Stimulated activated CD4-positive, alpha-beta T cell treated with anti-CD3 and anti-CD28 coated beads, TNF-alpha, amount 100 ng/mL, for 4 hours (primary cell): ENCODE results near the gene PTMS.
A peak's percentile ranks its signal among the peaks of the same experiment; 100 is the strongest.
"Not testable (repeated sequence)": the region's sequence is repeated elsewhere in the genome, so short reads cannot be mapped to it uniquely, and the experiment has no call there.

Experiments used
- DNase-seq, 3 experiments: peaks; one replicate each; pipeline ENCODE4 v3.0.0-alpha.2; 2020; ENCODE audit warnings: low read depth in 3 of 3

Gene PTMS, protein sequence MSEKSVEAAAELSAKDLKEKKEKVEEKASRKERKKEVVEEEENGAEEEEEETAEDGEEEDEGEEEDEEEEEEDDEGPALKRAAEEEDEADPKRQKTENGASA

DNA sequence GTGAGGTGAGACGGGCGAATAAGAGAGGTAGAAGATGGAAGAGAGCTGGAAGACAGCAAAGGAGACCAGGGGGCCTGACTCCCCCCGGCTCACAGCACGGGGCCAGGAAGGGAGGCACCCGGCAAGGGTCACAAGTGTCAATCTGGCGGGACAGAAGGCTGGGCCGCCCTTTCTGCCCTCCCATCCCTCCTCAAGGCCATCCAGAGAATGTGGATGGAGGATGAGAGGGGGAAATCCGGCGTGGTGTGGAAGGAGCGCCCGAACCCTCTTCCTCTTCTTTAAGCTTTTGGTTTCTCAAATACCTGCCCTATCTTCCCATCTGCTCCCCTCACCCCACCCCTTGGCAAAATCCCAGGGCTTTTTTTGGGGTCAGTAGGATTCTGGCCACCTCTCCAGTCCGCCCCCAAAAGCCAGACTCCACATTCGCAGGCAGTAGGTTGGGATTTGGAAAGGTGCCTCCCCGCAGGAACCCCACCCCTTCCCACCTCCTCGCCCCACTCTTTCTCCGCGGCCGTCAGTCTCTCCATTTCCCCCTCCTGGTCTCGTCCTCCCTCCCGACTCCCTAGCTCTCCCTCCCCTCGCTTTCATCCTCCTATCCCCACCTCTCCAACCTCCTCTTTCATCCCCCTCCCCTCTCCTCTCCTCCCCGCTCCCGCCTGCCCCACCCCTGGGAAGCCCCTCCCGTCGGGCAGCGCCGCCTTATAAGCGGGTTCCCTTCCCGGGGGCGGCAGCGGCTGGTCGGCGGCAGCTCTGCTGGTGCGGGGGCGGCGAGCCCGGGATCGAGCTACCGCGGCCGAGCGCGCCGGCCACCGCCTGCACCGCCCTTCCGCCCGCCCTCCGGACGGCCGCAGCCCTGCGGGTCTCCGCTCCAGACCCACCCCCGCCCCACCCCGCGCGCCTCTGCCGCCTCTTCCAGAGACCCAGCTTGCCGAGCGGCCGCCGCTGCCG, at the start of gene PTMS:
Gene PTMS, plus strand, starts transcription at position 730 of the 948 bp plus-strand sequence. CDS start 343 bp downstream, outside the sequence.
- DNase-seq, result no peak

DNA sequence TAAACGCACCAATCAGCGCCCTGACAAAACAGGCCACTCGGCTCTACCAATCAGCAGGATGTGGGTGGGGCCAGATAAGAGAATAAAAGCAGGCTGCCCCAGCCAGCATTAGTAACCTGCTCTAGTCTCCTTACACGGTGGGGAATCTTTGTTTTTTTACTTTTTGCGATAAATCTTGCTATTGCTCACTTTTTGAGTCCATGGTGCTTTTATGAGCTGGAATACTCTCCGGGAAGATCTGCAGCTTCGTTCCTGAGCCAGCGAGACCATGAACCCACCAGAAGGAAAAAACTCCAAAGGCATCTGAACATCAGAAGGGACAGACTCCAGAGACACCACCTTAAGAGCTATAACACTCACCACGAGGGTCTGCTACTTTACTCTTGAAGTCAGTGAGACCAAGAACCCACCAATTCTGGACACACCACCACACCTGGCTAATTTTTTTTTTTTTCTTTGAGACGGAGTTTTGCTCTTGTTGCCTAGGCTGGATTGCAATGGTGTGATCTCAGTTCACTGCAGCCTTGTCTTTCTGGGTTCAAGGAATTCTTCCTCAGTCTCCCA, 49.2 kb upstream of the PTMS start:
- DNase-seq, result no peak

DNA sequence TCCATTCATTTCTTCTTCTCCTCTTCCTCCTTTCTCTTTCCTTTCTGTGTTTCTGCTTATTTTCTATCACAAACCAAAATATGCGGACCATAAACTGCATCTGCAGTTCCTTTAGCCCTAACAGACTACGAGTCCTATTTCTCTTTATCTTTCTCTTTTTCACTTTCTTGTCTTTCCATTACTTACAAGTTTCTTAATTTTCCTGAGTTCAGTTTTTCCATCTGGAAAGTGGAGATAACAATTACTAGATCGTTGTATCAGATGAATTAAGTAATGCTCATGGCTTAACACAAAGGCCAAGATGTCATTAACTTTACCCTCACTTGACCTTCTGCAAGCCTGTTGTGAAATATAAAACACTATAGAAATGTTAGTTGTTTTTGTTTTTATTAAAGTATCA, 43.3 kb upstream of the PTMS start:
- no peak for DNase-seq

DNA sequence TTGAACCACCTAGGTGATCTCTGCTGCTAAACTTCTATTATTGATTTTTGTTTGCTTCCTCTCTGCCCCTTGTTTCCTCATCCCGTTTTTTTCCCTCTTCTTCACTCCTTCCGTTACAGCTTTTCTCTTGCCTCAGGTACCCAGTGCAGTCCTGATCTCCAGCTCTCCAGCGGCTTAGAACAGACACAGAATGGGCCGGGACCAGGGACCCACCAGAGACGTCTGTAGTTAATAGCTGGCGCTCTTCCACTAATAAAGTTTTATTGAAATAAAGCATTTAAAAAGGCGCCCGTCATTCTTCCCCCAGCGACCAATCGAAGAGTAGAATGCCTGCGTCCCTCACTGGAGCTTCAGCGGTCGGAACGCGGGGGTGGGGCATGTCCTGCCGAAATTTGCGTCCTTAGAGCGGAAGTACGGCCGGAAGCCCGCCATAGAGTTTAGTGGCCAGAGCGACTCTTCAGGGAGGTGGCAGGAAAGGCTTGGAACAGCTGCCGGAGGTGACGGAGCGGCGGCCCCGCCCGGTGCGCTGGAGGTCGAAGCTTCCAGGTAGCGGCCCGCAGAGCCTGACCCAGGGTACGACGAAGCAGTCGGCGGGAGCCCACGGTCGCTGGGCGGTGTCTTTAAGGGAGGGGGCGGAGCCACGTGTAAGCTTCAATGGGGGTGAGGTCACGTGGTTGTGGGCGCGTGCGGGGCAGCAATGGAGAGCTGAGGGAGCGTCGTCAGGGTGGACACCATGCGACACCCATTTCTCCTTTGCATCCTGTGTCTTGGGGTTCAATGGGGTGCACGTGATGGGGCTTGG, 42.4 kb upstream of the PTMS start, which contains the start of gene COPS7A:
Gene COPS7A, plus strand, starts transcription at position 440 of the 802 bp plus-strand sequence. CDS start 611 bp downstream, outside the sequence.
- peak; percentile 75 to 85 (median 84) for DNase-seq

DNA sequence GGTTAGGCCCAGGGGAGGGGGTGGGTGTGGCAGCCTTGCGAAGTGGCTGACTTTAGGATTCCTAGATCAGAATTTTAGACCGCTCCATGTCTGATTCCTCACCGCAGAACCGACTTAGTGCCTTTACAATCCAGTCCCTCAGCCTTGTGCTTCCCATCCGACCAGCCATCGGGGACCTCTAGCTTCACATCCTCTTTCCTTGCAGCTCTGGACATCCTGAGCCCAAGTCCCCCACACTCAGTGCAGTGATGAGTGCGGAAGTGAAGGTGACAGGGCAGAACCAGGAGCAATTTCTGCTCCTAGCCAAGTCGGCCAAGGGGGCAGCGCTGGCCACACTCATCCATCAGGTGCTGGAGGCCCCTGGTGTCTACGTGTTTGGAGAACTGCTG, 41.8 kb upstream of the PTMS start:
- peak in 1 of 3 experiments; percentile 15 for DNase-seq

DNA sequence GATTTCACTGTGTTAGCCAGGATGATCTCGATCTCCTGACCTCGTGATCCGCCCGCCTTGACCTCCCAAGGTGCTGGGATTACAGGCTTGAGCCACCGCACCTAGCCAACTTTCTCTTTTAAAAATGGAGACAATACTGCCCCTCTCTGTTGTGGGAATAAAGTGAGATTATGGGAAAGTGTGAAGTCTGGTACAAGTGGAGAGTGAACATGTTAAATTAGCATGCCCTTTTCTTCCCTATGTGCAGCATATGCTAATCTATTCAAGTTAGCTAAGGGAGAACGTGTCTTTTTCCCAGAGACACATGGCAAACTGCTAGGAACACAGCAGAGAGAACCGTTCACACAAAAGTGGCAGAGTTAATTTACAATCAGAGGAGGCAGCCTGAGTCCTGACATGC, 40.8 kb upstream of the PTMS start:
- DNase-seq, result no peak

DNA sequence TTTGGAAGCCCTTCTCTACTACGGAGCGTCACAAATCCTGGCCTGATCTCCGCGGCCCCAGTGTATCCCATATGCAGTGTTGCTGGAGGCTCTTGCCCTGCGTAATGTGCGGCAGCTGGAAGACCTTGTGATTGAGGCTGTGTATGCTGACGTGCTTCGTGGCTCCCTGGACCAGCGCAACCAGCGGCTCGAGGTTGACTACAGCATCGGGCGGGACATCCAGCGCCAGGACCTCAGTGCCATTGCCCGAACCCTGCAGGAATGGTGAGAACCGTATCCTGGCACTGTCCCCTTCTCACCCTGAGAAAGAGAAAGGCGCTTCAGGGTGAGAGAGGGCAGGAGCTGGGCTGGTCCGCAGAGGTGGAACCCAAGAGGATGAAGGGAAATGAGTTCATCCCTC, 37.0 kb upstream of the PTMS start:
- no peak for DNase-seq

DNA sequence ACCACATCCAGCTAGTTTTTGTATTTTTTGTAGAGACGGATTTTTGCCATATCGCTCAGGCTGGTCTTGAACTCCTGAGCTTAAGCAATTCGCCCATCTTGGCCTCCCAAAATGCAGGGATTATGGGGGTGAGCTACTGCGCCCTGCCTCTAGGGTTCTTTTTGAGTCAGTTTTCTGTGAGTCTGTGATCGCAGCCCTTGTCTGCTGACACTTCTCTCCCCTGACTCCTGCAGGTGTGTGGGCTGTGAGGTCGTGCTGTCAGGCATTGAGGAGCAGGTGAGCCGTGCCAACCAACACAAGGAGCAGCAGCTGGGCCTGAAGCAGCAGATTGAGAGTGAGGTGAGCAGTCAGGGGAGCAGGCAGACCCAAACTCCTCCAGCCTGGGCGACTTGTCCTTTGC, 36.0 kb upstream of the PTMS start:
- DNase-seq, result no peak

DNA sequence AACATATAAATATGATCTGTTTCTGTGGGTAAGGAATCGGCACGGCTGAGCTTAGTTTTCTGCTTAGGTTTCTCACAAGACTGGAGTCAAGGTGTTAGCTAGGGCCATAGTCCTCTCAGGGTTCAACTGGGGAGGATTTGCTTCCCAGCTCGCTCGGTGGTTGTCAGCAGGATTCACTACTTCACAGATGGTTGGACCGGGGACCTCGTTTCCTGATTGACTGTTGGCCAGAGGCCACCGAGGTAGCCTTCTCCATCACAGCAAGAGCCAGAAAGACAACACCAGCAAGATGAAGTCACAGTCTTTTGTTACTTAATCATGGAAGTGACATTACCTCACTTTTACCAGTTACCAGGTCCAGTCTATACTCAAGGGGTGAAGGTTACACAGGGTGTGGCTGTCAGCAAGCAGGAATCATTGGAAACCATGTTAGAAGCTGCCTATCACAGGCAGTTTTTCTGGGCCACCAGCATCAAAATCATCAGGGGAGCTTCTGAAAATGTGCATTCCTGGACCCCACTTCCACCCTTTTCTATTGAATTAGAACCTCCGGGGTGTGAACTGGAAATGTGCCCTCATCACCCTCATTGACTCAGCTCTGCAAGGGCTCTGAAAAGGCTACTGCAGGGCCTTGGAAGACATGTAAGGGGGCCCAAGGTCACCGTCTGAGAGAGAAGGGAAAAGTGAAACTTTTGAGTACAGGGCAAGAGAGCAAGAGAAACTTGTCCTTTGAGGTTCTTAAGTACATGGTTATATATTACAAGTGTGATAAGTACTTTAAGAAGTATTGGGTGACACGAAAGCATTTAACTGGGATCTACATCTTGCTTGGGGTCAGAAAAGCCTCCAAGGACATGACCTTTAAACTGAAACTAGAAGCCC, 31.4 kb upstream of the PTMS start:
- DNase-seq, result no peak

DNA sequence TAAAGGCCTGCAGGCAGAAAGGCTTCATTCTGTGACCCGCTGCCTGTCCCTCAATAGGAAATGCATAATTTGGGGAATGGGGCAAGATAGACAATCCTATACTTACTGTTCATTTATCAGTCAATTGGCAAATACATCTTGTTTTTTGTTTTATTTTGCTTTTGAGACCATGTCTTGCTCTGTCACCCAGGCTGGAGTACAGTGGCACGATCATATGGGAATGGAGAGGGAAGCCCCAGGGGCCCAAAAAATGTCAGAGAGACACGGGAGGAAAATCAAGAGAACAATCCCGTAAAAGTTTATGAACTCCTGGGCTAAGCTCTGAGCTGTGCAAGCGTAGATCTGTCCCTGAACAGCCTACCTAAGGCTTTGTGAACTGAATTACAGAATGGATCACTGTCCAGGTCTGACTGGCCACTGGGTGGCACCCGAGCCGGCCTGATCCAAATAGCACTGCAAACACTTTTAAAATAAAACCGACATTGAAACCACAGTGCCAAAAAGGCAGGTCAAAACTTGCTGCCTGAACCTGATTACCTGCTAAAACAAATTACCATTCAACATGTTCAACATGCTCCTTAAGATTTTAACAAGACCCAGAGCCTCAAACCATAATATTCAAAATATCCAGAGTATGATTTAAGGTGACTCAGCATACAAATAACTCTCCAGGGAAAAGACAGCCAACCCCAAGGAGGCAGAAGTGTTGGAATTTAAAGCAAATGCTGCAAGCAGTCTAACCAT, 30.5 kb upstream of the PTMS start:
- DNase-seq, result peak in 1 of 3 experiments; percentile 10

DNA sequence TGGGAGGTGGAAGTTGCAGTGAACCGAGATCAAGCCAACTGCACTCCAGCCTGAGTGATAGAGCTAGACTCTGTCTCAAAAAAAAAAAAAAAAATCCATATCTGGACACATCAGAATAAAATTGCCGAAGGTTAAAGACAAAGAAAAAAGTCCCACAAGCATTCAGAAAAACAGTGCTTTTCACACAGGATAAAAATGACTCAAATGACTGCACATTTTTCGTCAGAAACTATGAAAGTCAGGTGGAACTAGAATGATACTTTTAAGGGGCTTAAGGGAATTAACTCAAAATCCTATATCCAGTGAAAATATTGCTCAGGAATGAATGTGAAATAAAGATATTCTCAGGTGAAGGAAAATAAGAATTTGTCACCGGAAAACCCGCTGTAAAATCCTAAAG, 29.4 kb upstream of the PTMS start:
- DNase-seq, result no peak

DNA sequence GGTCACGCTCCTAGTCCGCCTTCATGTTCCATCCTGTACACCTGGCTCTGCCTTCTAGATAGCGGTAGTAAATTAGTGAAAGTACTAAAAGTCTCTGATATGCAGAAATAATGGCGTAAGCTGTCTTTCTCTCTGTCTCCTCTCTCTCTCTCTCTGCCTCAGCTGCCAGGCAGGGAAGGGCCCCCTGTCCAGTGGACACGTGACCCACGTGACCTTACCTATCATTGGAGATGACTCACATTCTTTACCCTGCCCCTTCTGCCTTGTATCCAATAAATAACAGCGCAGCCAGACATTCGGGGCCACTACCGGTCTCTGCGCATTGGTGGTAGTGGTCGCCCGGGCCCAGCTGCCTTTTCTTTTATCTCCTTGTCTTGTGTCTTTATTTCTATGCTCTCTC, 24.1 kb upstream of the PTMS start:
- not testable (repeated sequence) for DNase-seq

DNA sequence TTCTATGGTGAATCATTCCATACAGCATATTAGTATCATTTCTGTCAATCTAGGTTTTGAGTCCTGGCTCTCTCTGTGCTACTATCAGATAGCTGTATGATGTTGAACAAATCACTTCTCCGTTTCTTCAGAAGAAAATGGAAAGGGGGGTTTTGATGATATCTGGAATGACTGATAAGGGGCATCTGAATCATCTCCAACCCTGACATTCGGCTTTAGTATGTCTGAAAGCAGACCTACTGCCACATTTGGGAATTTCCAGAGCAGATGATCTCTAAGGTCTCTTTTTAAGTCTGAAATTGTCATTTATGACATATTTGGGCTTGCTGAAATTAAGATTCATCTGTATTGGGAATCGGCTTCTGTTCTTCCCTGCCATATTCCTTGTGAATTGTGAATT, 23.3 kb upstream of the PTMS start:
- DNase-seq, result no peak

DNA sequence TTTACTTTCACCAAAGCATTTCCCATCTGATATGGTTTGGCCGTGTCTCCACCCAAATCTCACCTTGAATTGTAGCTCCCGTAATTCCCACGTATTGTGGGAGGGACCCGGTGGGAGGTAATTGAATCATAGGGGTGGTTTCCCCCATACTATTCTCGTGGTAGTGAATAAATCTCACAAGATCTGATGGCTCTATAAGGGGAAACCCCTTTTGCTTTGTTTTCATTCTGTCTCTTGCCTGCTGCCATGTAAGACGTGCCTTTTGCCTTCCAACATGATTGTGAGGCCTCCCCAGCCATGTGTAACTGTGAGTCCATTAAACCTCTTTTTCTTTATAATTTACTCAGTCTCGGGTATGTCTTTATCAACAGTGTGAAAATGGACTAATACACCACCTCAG, 22.9 kb upstream of the PTMS start:
- not testable (repeated sequence) for DNase-seq

DNA sequence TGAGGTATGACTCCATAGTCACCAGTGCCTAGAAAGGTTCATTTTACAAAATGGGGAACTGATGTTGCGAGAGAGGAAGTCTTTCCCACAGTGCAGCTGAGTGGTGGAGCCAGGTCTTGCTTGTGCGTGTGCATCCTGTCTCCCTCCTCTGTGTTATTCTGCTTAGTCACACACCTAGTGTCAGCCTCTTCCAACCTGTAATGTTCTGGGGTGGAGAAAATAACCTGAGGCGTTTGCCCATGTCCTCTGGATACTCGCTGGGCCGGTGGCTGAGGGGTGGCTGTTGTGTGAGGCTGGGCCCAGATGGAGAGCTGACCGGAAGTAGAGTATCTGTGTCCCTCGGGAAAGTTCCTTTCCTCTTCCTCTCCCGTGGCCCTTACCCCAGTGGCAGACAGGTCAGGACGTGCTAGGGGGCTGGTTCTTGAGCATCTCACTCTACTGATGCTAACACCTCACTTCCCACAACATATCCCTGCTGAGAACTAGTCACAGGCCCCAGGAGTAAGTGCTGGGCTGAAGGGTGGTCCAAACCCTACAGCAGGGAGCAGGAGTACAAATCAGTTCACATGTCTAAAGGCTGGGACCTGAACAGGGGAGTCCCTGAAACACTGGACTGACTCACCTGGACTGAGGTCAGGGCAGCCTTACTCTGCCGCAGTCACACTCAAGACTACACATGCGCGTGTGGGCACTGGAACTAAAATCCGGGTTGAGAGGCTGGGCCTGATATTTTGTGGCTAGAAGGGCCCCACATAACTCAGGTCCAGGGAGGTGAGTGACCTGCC, 20.2 kb upstream of the PTMS start:
- no peak for DNase-seq

DNA sequence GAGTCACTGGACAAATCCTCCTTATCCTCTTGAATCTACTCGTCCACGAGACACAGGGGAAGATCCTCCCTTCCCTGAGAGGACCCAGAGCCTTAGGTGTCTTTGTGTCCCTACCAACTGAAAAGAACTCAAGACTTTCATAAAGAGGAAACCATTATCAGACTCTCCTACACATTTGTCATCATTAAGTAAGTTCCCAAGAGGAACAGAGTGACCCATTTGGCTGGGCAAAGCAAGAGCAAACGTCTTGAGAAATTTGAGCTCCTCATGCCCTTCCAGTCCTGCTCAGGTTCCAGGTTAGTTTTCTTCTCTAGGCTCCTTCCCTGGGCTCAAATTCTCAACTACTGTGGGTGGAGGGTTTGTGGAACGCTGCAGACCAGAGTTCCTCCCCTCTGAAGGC, 18.9 kb upstream of the PTMS start:
- DNase-seq, result no peak

DNA sequence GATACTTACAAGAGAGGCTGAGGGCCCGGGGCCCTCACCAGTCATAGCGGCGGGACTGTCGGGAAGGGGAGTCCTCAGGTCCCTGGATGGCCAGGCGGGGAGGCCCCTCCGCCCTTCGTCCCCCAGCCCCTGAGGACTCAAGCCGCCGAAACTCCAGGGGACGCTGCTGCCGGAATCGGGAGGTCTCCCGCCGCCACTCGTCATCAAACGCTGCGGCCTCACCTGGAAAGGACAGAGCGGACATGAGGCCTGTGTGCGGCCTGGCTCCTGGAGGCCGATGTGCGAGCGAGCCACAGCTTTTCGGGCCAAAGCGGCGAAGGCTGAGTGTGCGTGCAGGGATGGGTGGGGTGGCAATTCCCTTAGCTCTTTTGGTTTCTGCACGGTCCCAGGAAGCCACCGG, 17.4 kb upstream of the PTMS start:
- DNase-seq, result no peak

DNA sequence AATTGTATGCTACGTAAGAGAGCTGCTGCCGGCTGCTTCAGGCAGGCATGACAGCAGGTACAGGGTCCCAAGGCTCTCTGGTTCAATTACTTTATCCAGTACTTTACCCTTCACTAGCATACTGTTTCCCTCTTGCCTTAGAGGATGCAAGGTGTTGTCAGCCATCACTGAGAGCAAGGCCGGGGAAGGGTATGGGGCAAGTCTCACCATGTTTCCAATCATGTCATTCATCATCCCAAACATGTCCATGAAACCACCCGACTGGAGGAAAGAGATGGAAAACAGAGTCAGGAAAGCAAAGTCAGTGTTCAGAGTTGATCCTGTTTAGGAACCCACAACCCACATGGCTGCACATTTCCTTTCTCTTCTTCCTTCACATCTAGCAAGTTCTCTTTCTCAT, 15.7 kb upstream of the PTMS start:
- no peak for DNase-seq

DNA sequence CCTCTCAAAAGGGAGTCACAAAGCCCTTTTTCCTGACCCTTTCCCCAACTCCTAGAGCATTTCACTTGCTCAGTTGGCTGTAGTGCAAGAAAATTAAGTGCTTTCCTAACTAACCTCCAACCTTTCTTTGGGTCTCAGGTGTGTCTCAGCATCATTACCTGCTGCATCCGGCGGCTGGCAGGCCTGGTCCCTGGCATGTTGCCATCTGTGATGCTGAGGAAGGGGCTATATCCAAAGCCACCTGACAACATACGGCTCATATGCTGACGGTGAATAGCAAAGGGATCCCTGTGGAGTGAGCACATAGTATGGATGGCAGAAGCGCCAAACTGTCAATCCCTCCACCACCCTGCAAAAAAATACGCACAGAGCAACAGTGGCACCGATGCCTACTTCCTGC, 14.4 kb upstream of the PTMS start:
- DNase-seq, result no peak
